Measurements from ENCODE around the gene KCNAB1. TPM values are rescaled to one million over a fixed set of nuclear protein-coding genes. Genes with fewer than 3 reads are reported as not detected.

KCNAB1 gene
- total RNA-seq, 1 experiment from 2014 or later, result not detected

DNA sequence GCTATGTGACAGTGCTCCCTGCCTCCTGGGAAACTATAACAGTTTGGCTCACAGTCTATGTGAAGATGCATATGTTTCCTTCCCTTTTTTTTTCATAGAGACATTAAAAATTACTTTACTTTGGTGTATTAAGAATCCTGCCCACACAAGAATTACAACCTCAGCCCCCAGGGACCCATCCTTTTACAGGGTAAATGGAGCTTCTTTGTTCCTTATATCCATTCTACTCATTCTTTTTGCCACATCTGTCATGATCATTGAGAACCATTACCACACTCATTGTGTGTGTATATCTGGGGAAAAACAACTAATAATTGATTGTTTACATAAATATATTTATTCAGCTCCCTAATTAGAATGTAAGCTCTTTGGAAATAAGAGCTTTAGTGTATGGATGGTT lies 277.2 kb downstream of the KCNAB1 start:
- H3K4me1 ChIP-seq (ENCODE audit: insufficient read depth, low read length), result no peaks in the 10 kb centered on the region
- intact Hi-C loops (cut with micrococcal nuclease), result no loop called here
- peaks cover 74% of the 10 kb centered on the region for H3K27me3 ChIP-seq (ENCODE audit: low read length)
- ATAC-seq (no peak), DNase-seq (no peak)
- POLR2A ChIA-PET (ENCODE audit: unreplicated experiment), result no interaction called here
- no peaks in the 10 kb centered on the region for H3K9me2 ChIP-seq (replicated peaks; ENCODE audit: low read length)
- CTCF ChIA-PET, result no interaction called here
- no peaks in the 10 kb centered on the region for H4K20me1 ChIP-seq (ENCODE audit: low read length)
- TF ChIP-seq CTCF (conservative IDR thresholded peaks at IDR 0.05; ENCODE audit: low read depth, low read length), result no peak
- TF ChIP-seq EZH2phosphoT487 (IDR thresholded peaks at IDR 0.05; ENCODE audit: borderline replicate concordance, low read length), result no peak
- no peak for TF ChIP-seq EZH2 (IDR thresholded peaks at IDR 0.05; ENCODE audit: low read length, unreplicated experiment)
- no peak overlapping the region for H3K4me2 ChIP-seq (ENCODE audit: low read length)
- no peak overlapping the region for H3K4me3 ChIP-seq (ENCODE audit: low read length)
- H3K79me2 ChIP-seq (ENCODE audit: low read length), result no peaks in the 10 kb centered on the region
- no TSS peak for BruUV-seq (replicated peaks)
- H3K9ac ChIP-seq (ENCODE audit: low read length), result no peak overlapping the region
- no peaks in the 10 kb centered on the region for H3F3A ChIP-seq (ENCODE audit: low read length, unreplicated experiment)
- H3K36me3 ChIP-seq (ENCODE audit: low read depth, low read length), result no peaks in the 10 kb centered on the region
- H3K9me3 ChIP-seq (ENCODE audit: low read length), result no peaks in the 10 kb centered on the region
- H2AFZ ChIP-seq (ENCODE audit: low read length), result no peak overlapping the region
- H3K27ac ChIP-seq (ENCODE audit: low read length), result no peak overlapping the region

- Histone ChIP-seq H3K36me3 (ENCODE audit: low read depth, low read length) (no peaks in the 10 kb centered on the region), H2AFZ (ENCODE audit: low read length) (no peak overlapping the region), H3K9me3 (ENCODE audit: low read length) (no peaks in the 10 kb centered on the region), H3K9ac (ENCODE audit: low read length) (no peak overlapping the region), H4K20me1 (ENCODE audit: low read length) (no peaks in the 10 kb centered on the region), H3K9me2 (replicated peaks; ENCODE audit: low read length) (no peaks in the 10 kb centered on the region), H3F3A (ENCODE audit: low read length, unreplicated experiment) (no peaks in the 10 kb centered on the region), H3K79me2 (ENCODE audit: low read length) (no peaks in the 10 kb centered on the region), H3K4me2 (ENCODE audit: low read length) (no peak overlapping the region), H3K4me1 (ENCODE audit: insufficient read depth, low read length) (no peaks in the 10 kb centered on the region), H3K4me3 (ENCODE audit: low read length) (no peak overlapping the region), H3K27ac (ENCODE audit: low read length) (no peak overlapping the region), H3K27me3 (ENCODE audit: low read length) (peaks cover 80% of the 10 kb centered on the region)
- TF ChIP-seq EZH2 (IDR thresholded peaks at IDR 0.05; ENCODE audit: low read length, unreplicated experiment) (no peak), CTCF (conservative IDR thresholded peaks at IDR 0.05; ENCODE audit: low read depth, low read length) (no peak), EZH2phosphoT487 (IDR thresholded peaks at IDR 0.05; ENCODE audit: borderline replicate concordance, low read length) (no peak)
- DNase-seq, result no peak
- ChIA-PET CTCF (no interaction called here), POLR2A (ENCODE audit: unreplicated experiment) (no interaction called here)
- no peak for ATAC-seq
- intact Hi-C loops (cut with micrococcal nuclease), result no loop called here
- BruUV-seq (replicated peaks), result no TSS peak
These were observed 279.7 kb downstream of the KCNAB1 start for GRCh38 chr3:156400062-156400461.

GRCh38 chr3:156400735-156401134 lies 280.4 kb downstream of the KCNAB1 start:
- H3F3A ChIP-seq (ENCODE audit: low read length, unreplicated experiment), result no peaks in the 10 kb centered on the region
- no TSS peak for BruUV-seq (replicated peaks)
- H2AFZ ChIP-seq (ENCODE audit: low read length), result no peak overlapping the region
- ChIA-PET CTCF (no interaction called here), POLR2A (ENCODE audit: unreplicated experiment) (no interaction called here)
- TF ChIP-seq EZH2 (IDR thresholded peaks at IDR 0.05; ENCODE audit: low read length, unreplicated experiment) (no peak), EZH2phosphoT487 (IDR thresholded peaks at IDR 0.05; ENCODE audit: borderline replicate concordance, low read length) (no peak), CTCF (conservative IDR thresholded peaks at IDR 0.05; ENCODE audit: low read depth, low read length) (no peak)
- no peak overlapping the region for H3K4me2 ChIP-seq (ENCODE audit: low read length)
- intact Hi-C loops (cut with micrococcal nuclease), result no loop called here
- DNase-seq (no peak), ATAC-seq (no peak)
- no peaks in the 10 kb centered on the region for H3K9me3 ChIP-seq (ENCODE audit: low read length)
- H3K4me1 ChIP-seq (ENCODE audit: insufficient read depth, low read length), result no peaks in the 10 kb centered on the region
- H3K9ac ChIP-seq (ENCODE audit: low read length), result no peak overlapping the region
- H3K27me3 ChIP-seq (ENCODE audit: low read length), result peaks cover 84% of the 10 kb centered on the region
- no peak overlapping the region for H3K4me3 ChIP-seq (ENCODE audit: low read length)
- no peaks in the 10 kb centered on the region for H3K36me3 ChIP-seq (ENCODE audit: low read depth, low read length)
- H3K9me2 ChIP-seq (replicated peaks; ENCODE audit: low read length), result no peaks in the 10 kb centered on the region
- no peaks in the 10 kb centered on the region for H3K79me2 ChIP-seq (ENCODE audit: low read length)
- no peak overlapping the region for H3K27ac ChIP-seq (ENCODE audit: low read length)
- H4K20me1 ChIP-seq (ENCODE audit: low read length), result no peaks in the 10 kb centered on the region

Measured in PC-3 (cell line).